HPDE6-E6E7 (cell line): Measurements from ENCODE around the gene PLCB1.
A peak's percentile ranks its signal among the peaks of the same experiment; 100 is the strongest.

ENCODE experiments used
- DNase-seq: peaks from one replicate; pipeline ENCODE4 v3.0.0; 2011; ENCODE audit warnings: missing footprints; ENCODE audit errors: extremely low spot score

The PLCB1 gene

GRCh38 chr20:8783734-8784133 is 651.7 kb downstream of the PLCB1 start:
- no peak for DNase-seq

- no peak for DNase-seq
These were observed 654.3 kb downstream of the PLCB1 start for GRCh38 chr20:8786383-8786782.

- no peak for DNase-seq
These were observed 655.0 kb downstream of the PLCB1 start for GRCh38 chr20:8787090-8787489.

GRCh38 chr20:8788275-8788674 is 656.2 kb downstream of the PLCB1 start:
- DNase-seq = no peak

- no peak for DNase-seq
These were observed 656.8 kb downstream of the PLCB1 start for GRCh38 chr20:8788831-8789230.

GRCh38 chr20:8790442-8791074 is 658.5 kb downstream of the PLCB1 start:
- peak; percentile 17 for DNase-seq

- no peak for DNase-seq
These were observed 663.3 kb downstream of the PLCB1 start for GRCh38 chr20:8795404-8795803.

- DNase-seq = no peak
These were observed 664.1 kb downstream of the PLCB1 start for GRCh38 chr20:8796088-8796660.

GRCh38 chr20:8798505-8798904 is 666.4 kb downstream of the PLCB1 start:
- no peak for DNase-seq

- DNase-seq = no peak
These were observed 668.0 kb downstream of the PLCB1 start for GRCh38 chr20:8800089-8800488.

GRCh38 chr20:8801686-8802085 is 669.6 kb downstream of the PLCB1 start:
- no peak for DNase-seq

GRCh38 chr20:8803065-8803464 is 671.0 kb downstream of the PLCB1 start:
- DNase-seq = no peak

GRCh38 chr20:8803941-8804340 is 671.9 kb downstream of the PLCB1 start:
- no peak for DNase-seq

GRCh38 chr20:8805737-8806442 is 673.8 kb downstream of the PLCB1 start:
- DNase-seq = no peak

GRCh38 chr20:8807480-8808201 is 675.6 kb downstream of the PLCB1 start:
- no peak for DNase-seq

- DNase-seq = no peak
These were observed 676.1 kb downstream of the PLCB1 start for GRCh38 chr20:8808202-8808535.

GRCh38 chr20:8809107-8809953 is 677.3 kb downstream of the PLCB1 start:
- no peak for DNase-seq

- DNase-seq = no peak
These were observed 679.9 kb downstream of the PLCB1 start for GRCh38 chr20:8811801-8812594.

- no peak for DNase-seq
These were observed 680.8 kb downstream of the PLCB1 start for GRCh38 chr20:8812817-8813216.

- no peak for DNase-seq
These were observed 683.1 kb downstream of the PLCB1 start for GRCh38 chr20:8815208-8815607.

GRCh38 chr20:8829256-8829655 is 697.2 kb downstream of the PLCB1 start:
- no peak for DNase-seq
